Activated CD4-positive, alpha-beta T cell treated with anti-CD3 and anti-CD28 coated beads, Interleukin-2, amount 50 U/mL, for 1 hour (primary cell): Measurements from ENCODE around the gene TIMMDC1.

Source experiments
- DNase-seq: peaks from one replicate; pipeline ENCODE4 v3.0.0-alpha.2; 2020

TIMMDC1 gene, protein sequence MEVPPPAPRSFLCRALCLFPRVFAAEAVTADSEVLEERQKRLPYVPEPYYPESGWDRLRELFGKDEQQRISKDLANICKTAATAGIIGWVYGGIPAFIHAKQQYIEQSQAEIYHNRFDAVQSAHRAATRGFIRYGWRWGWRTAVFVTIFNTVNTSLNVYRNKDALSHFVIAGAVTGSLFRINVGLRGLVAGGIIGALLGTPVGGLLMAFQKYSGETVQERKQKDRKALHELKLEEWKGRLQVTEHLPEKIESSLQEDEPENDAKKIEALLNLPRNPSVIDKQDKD

DNA sequence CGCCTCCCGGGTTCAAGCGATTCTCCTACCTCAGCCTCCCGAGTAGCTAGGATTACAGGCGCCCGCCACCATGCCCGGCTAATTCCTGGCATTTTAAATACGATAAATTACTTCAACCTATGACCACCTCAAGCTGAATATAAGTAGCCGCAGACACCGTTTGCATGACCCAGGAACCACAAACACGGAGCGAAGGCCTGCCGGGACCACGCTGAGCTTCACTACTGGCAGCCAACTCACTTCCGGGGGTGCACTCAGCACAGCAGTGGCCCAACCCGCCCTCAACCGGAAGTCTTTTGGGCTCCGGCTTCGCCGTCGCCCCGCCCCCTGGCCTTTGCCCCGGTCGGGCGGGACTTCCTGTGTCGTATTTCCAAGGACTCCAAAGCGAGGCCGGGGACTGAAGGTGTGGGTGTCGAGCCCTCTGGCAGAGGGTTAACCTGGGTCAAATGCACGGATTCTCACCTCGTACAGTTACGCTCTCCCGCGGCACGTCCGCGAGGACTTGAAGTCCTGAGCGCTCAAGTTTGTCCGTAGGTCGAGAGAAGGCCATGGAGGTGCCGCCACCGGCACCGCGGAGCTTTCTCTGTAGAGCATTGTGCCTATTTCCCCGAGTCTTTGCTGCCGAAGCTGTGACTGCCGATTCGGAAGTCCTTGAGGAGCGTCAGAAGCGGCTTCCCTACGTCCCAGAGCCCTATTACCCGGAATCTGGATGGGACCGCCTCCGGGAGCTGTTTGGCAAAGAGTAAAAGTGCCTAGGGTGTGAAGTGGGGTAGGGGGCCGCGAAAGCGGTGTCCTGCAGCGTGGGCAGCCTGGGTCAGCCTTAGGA, at the start of gene TIMMDC1:
Gene TIMMDC1, plus strand, starts transcription at position 362 of the 826 bp plus-strand sequence. Its CDS starts 187 bp downstream, at position 549.
- DNase-seq, result peak; percentile 97

DNA sequence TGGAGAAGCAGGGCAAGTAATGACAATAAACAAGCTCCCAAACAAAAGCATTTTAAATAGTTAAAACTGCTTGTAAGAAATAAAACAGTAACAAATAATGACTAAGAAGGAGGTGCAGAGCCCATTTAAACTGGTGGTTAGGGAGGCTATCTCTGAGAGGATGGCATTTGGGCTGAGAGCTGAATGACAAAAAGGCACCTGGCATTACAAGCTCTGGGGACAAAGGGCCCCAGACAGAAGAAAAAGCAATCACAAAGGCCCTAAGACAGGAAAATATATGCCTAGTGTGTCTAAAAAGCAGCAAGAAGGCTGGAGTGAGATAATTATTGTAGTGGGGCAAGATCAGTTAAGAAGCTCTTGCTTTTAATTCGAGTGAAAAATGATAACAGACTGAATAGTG, 44.5 kb upstream of the TIMMDC1 start:
- no peak for DNase-seq

DNA sequence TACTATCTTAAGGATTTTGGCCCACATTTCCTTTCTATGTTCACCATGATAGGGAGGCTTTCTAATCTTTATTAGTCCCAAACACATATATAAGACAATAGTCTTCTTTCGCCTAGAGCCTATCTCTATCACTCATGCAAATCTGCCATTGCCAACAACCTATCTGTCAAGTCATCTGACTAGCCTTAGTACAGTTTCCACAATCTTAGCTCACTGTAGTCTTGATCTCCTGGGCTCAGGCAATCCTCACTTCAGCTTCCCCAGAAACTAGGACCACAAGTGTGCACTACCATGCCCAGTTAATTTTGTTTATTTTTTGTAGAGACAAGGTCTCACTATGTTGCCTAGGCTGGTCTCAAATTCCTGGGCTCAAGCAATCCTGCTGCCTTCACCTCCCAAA, 41.9 kb upstream of the TIMMDC1 start:
- DNase-seq, result no peak

DNA sequence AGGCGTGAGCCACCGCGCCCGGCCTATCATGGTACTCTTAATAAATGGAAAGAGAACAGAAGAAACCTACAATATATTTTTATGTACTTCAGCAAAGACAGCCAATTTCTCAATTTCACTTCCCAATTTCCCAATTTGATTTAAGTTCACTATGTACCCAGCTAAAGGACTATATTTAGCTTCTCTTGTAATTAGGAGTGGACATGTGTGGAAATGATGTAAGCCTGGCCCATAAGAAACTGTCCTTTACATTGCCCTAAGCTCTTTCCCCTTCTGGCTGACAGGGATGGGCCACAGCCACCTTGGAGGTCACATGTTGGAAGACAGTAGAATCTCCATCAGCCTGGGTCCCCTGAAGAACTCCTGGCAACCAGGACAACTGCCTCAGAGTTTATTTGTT, 41.1 kb upstream of the TIMMDC1 start:
- DNase-seq, result no peak

DNA sequence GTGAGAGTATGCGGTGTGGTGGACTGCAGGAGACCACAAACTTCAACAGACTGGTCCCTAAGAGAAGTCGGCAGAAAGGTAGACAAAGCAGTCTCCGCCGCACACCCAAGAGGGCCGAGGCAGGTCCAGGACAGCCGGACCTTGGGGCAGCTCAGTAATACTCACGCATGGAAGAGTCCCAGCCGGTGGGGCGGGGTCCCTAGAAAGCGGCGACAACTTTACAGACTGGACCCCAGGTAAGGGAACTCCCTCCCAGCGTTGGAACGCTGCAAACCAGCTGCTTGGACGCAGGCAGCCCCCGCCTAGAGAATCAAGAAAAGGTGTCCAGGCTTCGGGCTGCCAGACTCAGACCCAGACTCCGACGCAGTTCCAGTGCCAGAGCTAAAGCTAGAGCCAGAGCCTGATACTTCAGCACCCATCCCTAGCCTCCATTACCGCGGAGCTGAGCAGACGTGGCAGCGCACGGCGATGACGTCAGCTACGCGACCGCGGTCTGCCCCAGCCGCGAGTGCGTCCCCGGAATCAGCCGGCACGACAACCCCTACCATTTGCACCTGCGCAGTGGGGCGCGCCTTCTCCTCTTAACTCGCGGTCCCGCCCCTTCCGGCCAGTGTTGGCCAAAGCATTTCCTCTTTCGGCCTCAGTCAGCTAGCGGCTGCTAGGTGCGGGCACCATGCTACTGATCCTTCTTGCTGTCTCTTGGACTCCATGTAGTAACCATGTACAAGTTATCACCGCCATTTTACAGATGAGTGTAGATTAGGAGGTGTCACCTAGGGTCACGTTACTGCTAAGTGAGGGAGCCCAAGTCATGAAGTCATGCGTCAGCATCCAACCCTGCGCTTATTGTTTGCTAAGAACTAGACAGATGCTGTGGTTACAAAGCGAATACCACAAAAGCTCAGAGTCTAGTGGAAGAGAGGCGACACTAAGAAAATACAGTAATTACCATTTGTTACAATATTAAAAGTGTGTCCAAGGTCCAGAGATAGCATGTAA, 34.9 kb upstream of the TIMMDC1 start, which contains the start of gene TMEM39A:
Gene TMEM39A, minus strand, starts transcription at position 445 of the 999 bp plus-strand sequence. CDS start 1,541 bp downstream, outside the sequence.
- DNase-seq, result peak; percentile 99

DNA sequence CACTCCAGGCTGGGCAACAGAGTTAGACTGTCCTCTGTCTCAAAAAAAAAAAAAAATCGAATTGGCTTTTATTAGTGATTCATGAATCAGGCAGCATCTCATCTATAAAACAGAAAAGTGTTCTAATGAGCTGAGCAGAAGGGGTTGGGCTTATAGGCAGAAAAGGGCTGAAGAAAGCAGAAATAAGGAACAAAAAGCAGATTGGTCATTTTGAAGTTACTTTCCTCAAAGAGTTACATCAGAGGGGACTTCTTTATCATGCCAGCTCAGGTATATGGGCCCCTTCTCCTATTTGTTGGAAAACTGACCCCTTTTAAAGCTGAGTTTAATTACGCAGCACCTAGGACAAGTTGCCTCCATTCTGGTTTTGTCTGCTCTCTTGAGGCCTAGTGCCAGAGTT, 30.3 kb upstream of the TIMMDC1 start:
- no peak for DNase-seq

DNA sequence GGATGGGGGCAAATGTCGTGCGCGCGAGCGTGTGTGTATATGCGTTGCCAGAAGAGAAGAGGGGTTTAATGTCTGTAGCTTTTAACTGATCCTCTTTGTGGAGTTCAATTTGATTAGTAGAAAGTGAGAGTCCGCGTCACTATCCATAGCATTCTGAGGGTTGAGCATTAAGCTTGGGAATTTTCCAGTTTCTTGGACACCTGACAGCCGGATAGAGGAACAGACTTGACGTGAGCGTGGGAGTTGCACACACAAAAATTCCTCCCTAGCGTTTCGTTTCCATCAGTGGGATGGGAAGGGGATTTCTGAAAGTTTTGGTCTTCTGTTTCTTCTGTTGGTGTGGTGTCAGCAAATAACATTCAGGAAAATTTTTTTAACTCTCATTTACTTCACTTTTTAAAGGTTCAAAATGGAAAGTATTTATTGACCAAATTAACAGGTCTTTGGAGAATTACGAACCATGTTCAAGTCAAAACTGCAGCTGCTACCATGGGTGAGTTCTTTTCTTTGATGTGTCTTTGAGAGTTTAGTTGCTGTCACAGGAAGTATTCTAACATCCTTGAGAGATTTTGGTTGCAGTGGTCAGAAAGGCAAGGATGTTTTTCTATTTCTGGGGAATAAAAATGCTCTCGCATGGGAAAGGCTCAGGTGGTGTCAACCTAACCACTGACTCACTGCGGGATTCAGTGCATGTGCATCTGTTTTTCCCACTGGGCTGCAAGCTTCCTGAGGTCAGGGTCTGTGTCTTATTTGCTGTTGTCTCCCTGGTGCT, 28.7 kb upstream of the TIMMDC1 start:
- DNase-seq, result no peak

DNA sequence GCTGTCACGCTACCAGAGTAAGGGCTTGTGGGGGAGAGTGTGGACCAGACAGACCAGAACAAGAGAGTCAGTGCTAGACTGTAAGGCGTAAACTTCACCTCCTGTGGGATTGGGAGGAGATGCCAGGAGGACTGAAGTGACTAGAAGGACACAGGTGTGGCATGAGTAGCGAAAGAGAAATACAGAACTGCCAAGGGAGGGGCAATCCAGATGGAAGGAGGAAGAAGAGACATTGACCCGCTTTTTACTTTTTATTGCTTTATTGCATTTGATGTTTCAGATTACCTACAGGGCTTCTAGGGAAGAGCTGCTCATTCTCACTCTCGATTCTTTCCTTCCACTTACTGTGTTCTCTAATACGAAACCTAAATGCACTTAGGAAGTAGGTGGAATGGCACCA, 27.5 kb upstream of the TIMMDC1 start:
- DNase-seq, result no peak

DNA sequence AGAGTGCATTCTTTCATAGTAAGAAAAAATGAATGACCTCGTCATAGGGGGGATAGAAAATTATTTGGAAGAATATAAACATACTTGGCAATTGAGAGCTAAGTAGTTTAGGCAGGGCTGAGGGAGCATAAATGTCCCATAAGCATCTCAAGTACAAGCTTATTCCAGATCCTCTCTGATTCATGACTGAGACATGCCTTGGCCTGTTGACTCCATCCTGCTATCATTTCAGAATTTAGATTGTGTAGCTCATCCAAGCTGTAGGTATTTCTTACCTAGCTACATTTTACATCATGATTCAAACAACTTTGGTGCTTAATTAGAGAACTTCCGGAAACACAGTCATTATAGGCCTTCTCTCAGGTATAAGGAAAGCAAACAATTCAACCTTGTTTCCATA, 17.3 kb upstream of the TIMMDC1 start:
- DNase-seq, result no peak

DNA sequence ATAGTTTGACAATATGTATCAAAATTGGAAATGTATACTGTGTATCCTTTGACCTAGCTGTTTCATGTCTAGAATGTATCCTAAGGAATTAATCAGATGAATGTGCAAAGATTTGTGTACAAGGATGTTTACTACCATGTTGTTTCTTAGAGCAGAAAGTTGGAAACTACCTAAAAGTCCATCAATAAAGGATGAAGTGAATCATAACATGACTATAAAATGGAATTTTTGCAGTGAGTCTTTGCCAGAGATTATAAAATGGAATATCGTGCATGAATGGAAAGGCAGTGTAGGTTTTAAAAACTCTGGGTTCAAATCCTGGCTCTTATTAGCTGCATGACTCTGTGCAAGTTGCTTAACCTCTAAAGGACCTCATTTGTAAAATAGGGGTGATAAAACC, 15.2 kb upstream of the TIMMDC1 start:
- no peak for DNase-seq

DNA sequence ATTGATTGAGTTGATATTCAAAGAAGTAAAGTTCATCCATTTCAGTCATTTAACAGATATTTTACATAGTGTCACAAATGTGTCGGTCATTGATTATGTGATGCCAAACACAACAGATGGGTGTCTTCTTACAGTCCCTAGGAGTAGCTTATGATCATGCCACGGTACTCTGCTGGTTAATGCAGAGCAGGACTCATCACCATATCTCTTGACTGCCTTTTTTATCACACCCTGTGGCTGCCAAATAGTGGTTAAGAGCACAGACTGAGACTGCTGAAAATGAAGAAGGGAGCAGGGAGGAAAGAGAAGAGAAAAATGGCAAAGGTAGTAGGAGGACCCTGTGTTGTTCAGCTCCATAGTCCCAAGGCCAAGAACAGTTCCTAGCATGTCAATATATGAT, 12.8 kb upstream of the TIMMDC1 start:
- DNase-seq, result no peak

DNA sequence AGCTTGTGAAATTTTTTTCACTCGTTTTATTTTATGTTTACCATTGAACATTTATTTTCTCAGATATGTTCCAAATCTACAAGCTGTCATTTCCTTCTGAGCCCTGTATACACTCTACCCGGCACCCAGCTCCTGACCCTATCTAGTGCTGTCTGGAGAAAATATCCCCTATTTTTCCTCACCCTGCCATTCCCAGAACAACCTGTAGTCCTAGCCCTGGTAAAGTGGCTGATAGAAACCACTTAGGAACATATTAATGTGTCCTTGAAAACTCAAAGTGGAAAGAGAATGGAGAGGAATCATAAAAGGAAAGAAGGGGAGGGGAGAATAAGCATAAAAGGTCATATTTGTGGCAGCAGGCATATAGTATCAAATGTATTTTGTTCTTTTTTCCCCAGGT, 8.2 kb upstream of the TIMMDC1 start:
- no peak for DNase-seq

DNA sequence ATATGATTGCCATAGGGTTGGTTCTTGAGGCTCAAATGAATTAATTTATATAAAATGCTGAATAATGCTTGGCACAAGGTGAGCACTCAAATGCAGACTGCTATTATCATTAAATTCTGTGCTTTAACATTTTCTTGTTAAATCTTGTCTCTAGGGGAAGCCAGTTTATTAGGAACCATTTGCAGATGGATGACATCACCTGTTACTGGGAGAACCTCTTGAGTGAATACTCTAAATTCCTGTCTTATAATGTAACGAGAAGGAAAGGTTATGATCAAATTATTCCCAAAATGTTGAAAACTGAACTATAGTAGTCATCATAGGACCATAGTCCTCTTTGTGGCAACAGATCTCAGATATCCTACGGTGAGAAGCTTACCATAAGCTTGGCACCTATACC, 6.2 kb upstream of the TIMMDC1 start:
- DNase-seq, result no peak

DNA sequence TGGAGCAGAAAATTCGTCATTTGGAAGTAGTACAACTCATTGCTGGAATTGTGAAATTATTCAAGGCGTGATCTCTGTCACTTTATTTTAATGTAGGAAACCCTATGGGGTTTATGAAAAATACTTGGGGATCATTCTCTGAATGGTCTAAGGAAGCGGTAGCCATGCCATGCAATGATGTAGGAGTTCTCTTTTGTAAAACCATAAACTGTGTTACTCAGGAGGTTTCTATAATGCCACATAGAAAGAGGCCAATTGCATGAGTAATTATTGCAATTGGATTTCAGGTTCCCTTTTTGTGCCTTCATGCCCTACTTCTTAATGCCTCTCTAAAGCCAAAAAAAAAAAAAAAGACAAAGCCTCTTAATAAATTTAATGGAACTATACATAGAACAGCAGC, 5.5 kb upstream of the TIMMDC1 start:
- DNase-seq, result no peak

DNA sequence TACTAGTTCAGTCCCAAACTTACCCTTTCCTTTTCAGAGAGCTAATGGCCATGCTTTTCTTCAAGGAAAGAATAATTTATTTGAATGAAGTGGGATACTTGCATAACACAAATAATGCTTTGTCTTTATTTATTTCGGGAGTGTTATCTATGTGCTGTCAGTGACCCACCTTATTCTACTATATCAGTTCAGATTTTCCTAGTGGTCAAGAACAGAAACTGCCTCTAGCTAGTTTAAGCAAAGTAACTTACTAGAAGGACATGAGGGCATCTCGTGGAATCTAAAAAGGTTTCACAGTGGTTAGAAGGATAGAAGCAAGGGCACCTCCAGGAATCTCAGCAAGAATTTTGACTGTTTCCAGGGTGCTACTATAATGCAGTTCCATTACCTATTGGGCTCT, 3.8 kb upstream of the TIMMDC1 start:
- DNase-seq, result no peak

DNA sequence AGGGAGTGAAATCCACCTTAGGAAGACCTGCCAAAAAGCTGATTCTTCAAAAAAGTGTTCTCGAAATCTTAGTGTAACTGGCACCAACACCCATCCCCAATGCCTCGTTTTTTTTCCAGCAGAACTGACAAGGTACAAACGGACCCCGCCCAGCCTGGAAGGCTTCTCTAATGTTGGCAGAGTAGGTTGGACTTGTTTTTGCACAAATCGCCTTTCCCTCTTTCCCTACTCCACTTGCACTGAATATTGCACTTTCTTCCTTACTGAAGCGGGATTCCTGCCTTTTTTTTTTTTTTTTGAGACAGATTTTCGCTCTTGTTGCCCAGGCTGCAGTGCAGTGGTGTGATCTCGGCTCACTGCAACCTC, 544 bp upstream of the TIMMDC1 start:
- no peak for DNase-seq

DNA sequence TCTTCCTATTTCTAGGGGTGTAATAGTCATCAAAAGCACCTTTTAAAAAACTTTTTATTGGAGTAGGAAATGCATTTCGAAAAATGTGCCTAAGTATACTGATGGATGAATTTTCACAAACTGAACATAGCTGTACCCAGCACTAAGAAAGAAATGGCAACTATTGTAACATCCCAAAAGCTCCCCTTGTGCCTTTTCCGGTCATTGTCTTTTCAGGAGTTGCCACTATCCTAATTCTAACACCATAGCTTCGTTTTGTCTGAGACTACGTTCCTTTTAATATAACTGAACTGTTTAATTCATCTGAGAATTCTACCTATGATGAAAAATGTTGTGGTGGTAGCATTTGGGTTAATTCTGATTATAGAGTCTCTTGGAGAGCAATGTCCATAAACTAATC, 1.9 kb downstream of the TIMMDC1 start:
- DNase-seq, result no peak

DNA sequence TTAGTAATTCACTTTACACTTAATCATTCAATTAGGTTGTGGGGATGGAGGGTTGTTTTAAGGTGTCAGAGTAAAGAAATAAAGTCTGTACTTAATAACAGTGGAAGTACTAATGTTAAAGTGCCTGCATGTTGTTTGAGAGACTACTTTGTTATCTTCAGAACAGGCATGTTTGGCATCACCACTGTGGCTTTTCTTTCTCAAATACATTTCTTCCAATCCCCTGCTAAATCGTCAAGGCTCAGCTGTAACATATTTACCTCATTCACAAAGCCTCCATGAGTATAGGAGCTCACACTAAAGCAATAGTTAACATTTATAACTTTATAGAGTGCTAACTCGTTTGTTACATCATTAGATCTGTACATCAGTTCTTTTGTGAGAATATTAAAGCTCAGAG, 2.6 kb downstream of the TIMMDC1 start:
- no peak for DNase-seq

DNA sequence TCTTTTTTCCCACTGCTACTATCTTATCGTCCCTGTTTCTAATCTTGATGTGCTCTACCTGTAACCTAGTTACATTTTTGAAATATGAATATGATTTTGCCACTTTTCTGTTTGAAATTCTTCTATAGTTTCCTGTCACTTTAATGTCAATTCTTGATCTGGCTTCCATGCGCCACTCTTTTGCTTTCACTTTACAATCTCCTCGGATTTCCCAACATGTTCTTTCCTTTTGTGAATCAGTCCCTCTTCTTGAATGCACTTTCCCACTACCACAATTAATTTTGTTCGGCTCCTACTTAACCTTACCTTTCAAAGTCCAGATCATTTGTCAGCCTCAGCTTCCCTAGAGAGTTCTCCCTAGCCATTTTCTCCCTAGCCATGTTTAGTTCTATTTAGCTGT, 8.3 kb downstream of the TIMMDC1 start:
- DNase-seq, result no peak

DNA sequence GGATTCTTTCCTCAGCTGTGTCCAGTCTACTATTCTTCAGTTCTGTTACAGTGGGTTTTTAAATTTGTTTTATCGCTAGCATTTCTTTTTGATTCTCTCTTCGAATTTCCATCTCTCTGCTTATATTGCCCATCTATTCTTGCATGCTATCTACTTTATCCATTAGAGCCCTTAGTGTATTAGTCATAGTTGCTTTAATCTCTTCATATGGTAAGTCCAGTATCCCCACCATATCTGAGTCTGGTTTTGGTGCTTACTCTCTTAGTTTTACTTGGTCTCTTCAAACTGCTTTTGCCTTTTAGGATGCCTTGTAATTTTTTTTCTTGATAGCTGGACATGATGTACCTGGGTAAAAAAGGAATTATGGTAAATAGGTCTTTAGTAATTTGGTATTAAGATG, 9.1 kb downstream of the TIMMDC1 start:
- DNase-seq, result no peak

DNA sequence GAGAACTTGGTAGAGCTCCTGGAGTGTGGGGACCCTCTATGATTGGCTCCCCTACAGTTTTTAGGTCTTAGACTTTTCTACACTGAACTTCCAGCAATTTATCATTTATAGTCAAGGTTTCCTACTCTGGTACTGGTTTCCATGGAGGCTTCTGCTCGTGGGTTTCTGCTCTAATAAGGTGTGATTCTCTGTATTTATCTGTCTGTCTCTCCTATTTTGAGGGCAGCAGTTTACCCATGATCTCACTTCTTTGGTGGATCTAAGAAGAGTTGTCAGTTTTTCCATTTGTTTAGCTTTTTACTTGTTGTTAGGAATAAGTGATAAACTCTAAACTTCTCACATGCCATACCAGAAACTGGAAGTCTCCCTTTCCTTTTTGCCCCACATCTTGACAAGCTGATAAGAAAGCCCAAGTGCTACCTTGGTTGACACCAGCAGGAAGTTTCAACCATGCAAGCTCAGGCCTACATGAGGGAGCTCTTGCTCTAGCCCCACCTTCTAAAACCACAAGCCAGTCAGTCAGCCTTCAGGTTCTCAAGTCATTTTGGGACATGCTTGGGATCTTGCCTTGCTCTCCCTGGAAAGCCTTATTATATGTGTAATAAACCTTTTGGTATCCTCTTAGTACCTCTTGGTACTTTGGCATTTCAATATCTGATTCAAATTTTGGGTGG, 10.0 kb downstream of the TIMMDC1 start:
- DNase-seq, result no peak

DNA sequence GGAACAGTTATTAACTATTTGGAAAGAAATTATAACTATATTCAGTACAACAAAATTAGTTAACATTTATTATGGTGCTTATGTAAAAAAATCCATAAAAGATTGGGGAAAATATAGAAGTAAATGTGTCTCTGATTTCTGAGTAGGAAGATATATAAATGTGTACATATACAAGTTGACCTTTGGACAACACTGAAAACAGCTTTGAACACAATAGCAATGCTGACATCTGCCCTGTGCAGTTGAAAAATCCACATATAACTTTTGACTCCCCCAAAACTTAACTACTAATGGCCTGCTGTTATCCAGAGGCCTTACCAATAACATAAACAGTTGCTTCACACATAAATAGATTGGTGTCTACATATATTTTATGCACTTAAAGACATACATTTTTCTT, 12.3 kb downstream of the TIMMDC1 start:
- DNase-seq, result no peak
